CD14-positive monocyte (primary cell): Measurements from ENCODE around the gene LAMP5. TPM values are rescaled to one million over a fixed set of nuclear protein-coding genes. Genes with fewer than 3 reads are reported as not detected.

ENCODE experiments used
- DNase-seq, 3 donors: peaks; one replicate each; pipeline ENCODE4 v3.0.0-alpha.2; 2011 to 2022
- H2AFZ ChIP-seq: 2 replicates; pipeline ENCODE4 v1.6.0; 2012; ENCODE audit warnings: mild to moderate bottlenecking, low read depth, low read length, inconsistent platforms; ENCODE audit not compliant: insufficient read depth, poor library complexity, severe bottlenecking
- H3K27ac ChIP-seq, 2 donors: 1 replicate in 1 of 2; 2 replicates in 1 of 2; pipeline ENCODE4 v1.5.1; 2012 to 2013; ENCODE audit warnings: low read length in 2 of 2, control low read depth in 1 of 2, inconsistent platforms in 1 of 2, low read depth in 1 of 2, mild to moderate bottlenecking in 1 of 2
- H3K27me3 ChIP-seq, 2 donors: one replicate each; pipeline versions ENCODE4 v1.6.0 to v1.6.1; 2011 to 2013; ENCODE audit warnings: low read length in 2 of 2; ENCODE audit not compliant: control insufficient read depth in 2 of 2, insufficient read depth in 2 of 2
- H3K36me3 ChIP-seq, 2 donors: replicated peaks in 1 of 2; 1 replicate in 1 of 2; 2 replicates in 1 of 2; pipeline versions ENCODE4 v1.5.1 to v1.6.1; 2012 to 2013; ENCODE audit warnings: low read length in 2 of 2, control low read depth in 1 of 2, inconsistent platforms in 1 of 2, mild to moderate bottlenecking in 1 of 2; ENCODE audit not compliant: insufficient read depth in 2 of 2, control insufficient read depth in 1 of 2
- H3K4me1 ChIP-seq, 2 donors: 1 replicate in 1 of 2; 2 replicates in 1 of 2; pipeline versions ENCODE4 v1.5.1 to v1.6.1; 2012 to 2013; ENCODE audit warnings: low read length in 2 of 2, control low read depth in 1 of 2, inconsistent platforms in 1 of 2, mild to moderate bottlenecking in 1 of 2, moderate library complexity in 1 of 2; ENCODE audit not compliant: insufficient read depth in 2 of 2, control insufficient read depth in 1 of 2
- H3K4me2 ChIP-seq: replicated peaks from 2 replicates; pipeline ENCODE3; 2012; ENCODE audit warnings: low read length, moderate library complexity, mild to moderate bottlenecking; ENCODE audit not compliant: poor library complexity, severe bottlenecking; ENCODE audit errors: extremely low read depth
- H3K4me3 ChIP-seq, 3 experiments: fragments of 200-600 bp in 1 of 3; sonication (generic) in 1 of 3; replicated peaks in 1 of 3; 1 replicate in 2 of 3; 2 replicates in 1 of 3; pipeline ENCODE4 v1.5.1; 2011 to 2013; ENCODE audit warnings: low read length in 3 of 3, mild to moderate bottlenecking in 3 of 3, control low read depth in 2 of 3, low read depth in 2 of 3, inconsistent platforms in 1 of 3, moderate library complexity in 1 of 3
- H3K79me2 ChIP-seq: 2 replicates; pipeline ENCODE4 v1.6.0; 2012; ENCODE audit warnings: mild to moderate bottlenecking, control low read depth, inconsistent platforms, low read length, moderate library complexity; ENCODE audit not compliant: insufficient read depth
- H3K9ac ChIP-seq: 2 replicates; pipeline ENCODE4 v1.6.0; 2017; ENCODE audit warnings: low read length, mild to moderate bottlenecking; ENCODE audit not compliant: insufficient read depth, poor library complexity, severe bottlenecking
- H3K9me3 ChIP-seq, 2 donors: replicated peaks in 1 of 2; 1 replicate in 1 of 2; 2 replicates in 1 of 2; pipeline versions ENCODE4 v1.5.1 to v1.6.1; 2012 to 2013; ENCODE audit warnings: low read length in 2 of 2, control low read depth in 1 of 2; ENCODE audit not compliant: control insufficient read depth in 1 of 2, insufficient read depth in 1 of 2
- H4K20me1 ChIP-seq: 2 replicates; pipeline ENCODE4 v1.6.0; 2012; ENCODE audit warnings: mild to moderate bottlenecking, low read length, control low read depth, moderate library complexity; ENCODE audit not compliant: insufficient read depth
- H3K27ac Mint-ChIP-seq, 7 donors: one replicate each; pipeline ENCODE4 v1.8.0; 2020; ENCODE audit warnings: mild to moderate bottlenecking in 7 of 7, mixed read lengths in 7 of 7, moderate library complexity in 6 of 7, inconsistent platforms in 2 of 7
- H3K27me3 Mint-ChIP-seq, 3 donors: one replicate each; pipeline ENCODE4 v1.8.0; 2021 to 2022; ENCODE audit warnings: low read depth in 3 of 3, mild to moderate bottlenecking in 3 of 3, mixed read lengths in 3 of 3, moderate library complexity in 3 of 3, inconsistent platforms in 1 of 3
- H3K36me3 Mint-ChIP-seq, 2 donors: one replicate each; pipeline ENCODE4 v1.8.0; 2020; ENCODE audit warnings: mixed read lengths in 2 of 2, inconsistent platforms in 1 of 2, mild to moderate bottlenecking in 1 of 2
- H3K4me1 Mint-ChIP-seq: one replicate; pipeline ENCODE4 v1.8.0; 2020; ENCODE audit warnings: mild to moderate bottlenecking, mixed read lengths
- H3K4me3 Mint-ChIP-seq, 2 donors: one replicate each; pipeline ENCODE4 v1.8.0; 2020; ENCODE audit warnings: mild to moderate bottlenecking in 2 of 2, mixed read lengths in 2 of 2, moderate library complexity in 1 of 2
- H3K9me3 Mint-ChIP-seq, 7 donors: one replicate each; pipeline ENCODE4 v1.8.0; 2020 to 2022; ENCODE audit warnings: mixed read lengths in 7 of 7, mild to moderate bottlenecking in 6 of 7, moderate library complexity in 6 of 7, inconsistent platforms in 2 of 7
- CTCF ChIP-seq: fragments of 200-600 bp; IDR thresholded peaks from one replicate; pipeline ENCODE4 v1.8.0; 2022; ENCODE audit warnings: antibody characterized with exemption, mild to moderate bottlenecking
- WGBS: methylation state at CpG from one replicate; pipeline ENCODE4 v1.1.5; 2013; ENCODE audit warnings: missing lambda C conversion rate; ENCODE audit not compliant: insufficient coverage; 5-methylcytosine and 5-hydroxymethylcytosine counted together
- intact Hi-C, 2 donors: fragments of 100-400 bp; cut with micrococcal nuclease; formaldehyde crosslinking; loops; one replicate each; pipeline versions ENCODE4 v1.15.0 to v1.15.1; 2023
- polyA plus RNA-seq, 3 donors: library from polyadenylated mRNA; depleted of rRNA in 1 of 3; unstranded in 2 of 3; stranded (reverse) in 1 of 3; fragments of 300-500 nt in 2 of 3; fragments of >200 nt in 1 of 3; fragmentation: Illumina TruSeq in 2 of 3; gene quantifications; 1 replicate in 2 of 3; 2 replicates in 1 of 3; pipeline ENCODE4 v1.2.3, GENCODE V29; 2012 to 2021

LAMP5 gene
- polyA plus RNA-seq, 3 donors = 0.92 to 2.6 (median 1.5) TPM

- no peak overlapping the region for H3K4me3 Mint-ChIP-seq
- Histone ChIP-seq H3K27me3 (no peaks in the 10 kb centered on the region), H3K4me1 (peaks cover 21 to 50% of the 10 kb centered on the region in 2 donors), H3K27ac (no peak overlapping the region), H3K9ac (no peak overlapping the region), H3K36me3 (no peaks in the 10 kb centered on the region), H3K9me3 (no peaks in the 10 kb centered on the region), H3K4me2 (no peak overlapping the region), H3K79me2 (no peaks in the 10 kb centered on the region), H2AFZ (no peak overlapping the region), H3K4me3 (no peak overlapping the region), H4K20me1 (no peaks in the 10 kb centered on the region)
- peak overlapping the region in 6 of 7 donors; percentile 49 to 89 (median 64) for H3K27ac Mint-ChIP-seq
- H3K36me3 Mint-ChIP-seq = peaks cover 0 to 3% of the 10 kb centered on the region in 2 donors
- TF ChIP-seq CTCF = no peak
- H3K4me1 Mint-ChIP-seq = peaks cover 39% of the 10 kb centered on the region
- DNase-seq = no peak
- peaks cover 0 to 3% (median 2%) of the 10 kb centered on the region in 7 donors for H3K9me3 Mint-ChIP-seq
- peaks cover 3 to 4% (median 3%) of the 10 kb centered on the region in 3 donors for H3K27me3 Mint-ChIP-seq
- 73% methylated on average over 3 of the region's 3 CpGs for WGBS
- intact Hi-C loops = no loop called here
These were observed 23.8 kb upstream of the LAMP5 start for GRCh38 chr20:9490631-9491030.

GRCh38 chr20:9491324-9491723, 23.1 kb upstream of the LAMP5 start:
- DNase-seq = peak; percentile 43 to 59 (median 59)
- Histone ChIP-seq H3K9ac (no peak overlapping the region), H3K27ac (no peak overlapping the region), H3K4me3 (no peak overlapping the region), H3K36me3 (no peaks in the 10 kb centered on the region), H2AFZ (no peak overlapping the region), H3K4me2 (no peak overlapping the region), H3K79me2 (no peaks in the 10 kb centered on the region), H3K9me3 (no peaks in the 10 kb centered on the region), H4K20me1 (no peaks in the 10 kb centered on the region), H3K4me1 (peaks cover 21 to 50% of the 10 kb centered on the region in 2 donors), H3K27me3 (no peaks in the 10 kb centered on the region)
- Mint-ChIP-seq H3K27me3 (peaks cover 3 to 4% (median 3%) of the 10 kb centered on the region in 3 donors), H3K4me1 (peaks cover 39% of the 10 kb centered on the region), H3K9me3 (peaks cover 0 to 6% (median 2%) of the 10 kb centered on the region in 7 donors), H3K4me3 (no peak overlapping the region), H3K36me3 (peaks cover 0 to 3% of the 10 kb centered on the region in 2 donors), H3K27ac (peak overlapping the region in 6 of 7 donors; percentile 49 to 89 (median 64))
- WGBS = no CpG with 5 or more reads among the region's 1 CpG
- no peak for TF ChIP-seq CTCF
- intact Hi-C loops = no loop called here
